ENCODE measurements around the gene SH3BP5.

The SH3BP5 gene

DNA sequence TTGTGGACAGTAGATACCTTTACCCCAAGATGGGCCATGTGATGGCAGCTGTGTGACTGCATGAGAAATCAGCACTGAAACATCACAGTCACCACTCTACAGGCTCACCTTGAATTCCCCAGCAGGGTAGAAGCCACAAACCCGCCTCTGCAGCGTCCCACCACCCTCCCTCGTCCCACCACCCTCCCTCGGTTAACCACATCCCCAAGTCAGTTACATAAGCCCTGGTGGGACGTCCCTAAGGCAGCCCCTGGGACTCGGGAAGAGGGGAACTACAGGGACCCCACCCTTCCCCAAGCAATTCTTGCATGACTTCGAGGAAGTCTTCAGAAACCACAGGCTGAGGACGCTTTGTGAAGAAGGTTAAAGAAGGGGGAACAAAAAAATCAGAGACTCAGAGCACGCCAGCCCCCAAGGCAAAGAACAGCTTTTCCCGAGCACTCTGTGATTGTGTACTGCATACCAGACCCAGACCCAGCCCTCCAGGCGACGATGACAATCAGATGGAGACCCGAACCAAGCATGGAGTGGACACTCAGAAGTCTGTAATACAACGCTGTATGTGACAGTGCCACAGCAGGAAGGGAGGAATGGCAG lies 60.5 kb downstream of the SH3BP5 start:
- Histone ChIP-seq H3K9me3 (ENCODE audit: control insufficient read depth, low read length) (no peaks in the 10 kb centered on the region), H3K27ac (ENCODE audit: low read length, poor library complexity, severe bottlenecking) (no peak overlapping the region), H3K79me1 (replicated peaks; ENCODE audit: low read length, poor library complexity, severe bottlenecking) (peaks cover 7% of the 10 kb centered on the region), H3K4me3 (ENCODE audit: insufficient read depth in 1 of 2, low read depth in 1 of 2, low read length in 2 of 2) (no peak overlapping the region), H3K14ac (ENCODE audit: low read length in 2 of 2) (no peak overlapping the region), H2BK15ac (ENCODE audit: low read depth, poor library complexity, severe bottlenecking) (no peak overlapping the region), H3K9ac (ENCODE audit: low read length) (no peak overlapping the region), H3K23ac (ENCODE audit: low read length in 2 of 2) (no peak overlapping the region), H3K18ac (ENCODE audit: low read depth in 1 of 2, low read length in 2 of 2) (no peak overlapping the region), H2AK5ac (ENCODE audit: low read length, severe bottlenecking) (no peak overlapping the region), H4K8ac (ENCODE audit: low read length) (no peak overlapping the region), H2BK5ac (ENCODE audit: low read depth, low read length, poor library complexity, severe bottlenecking) (no peak overlapping the region), H4K91ac (ENCODE audit: low read length) (no peak overlapping the region), H3K4me2 (ENCODE audit: low read length, poor library complexity, severe bottlenecking) (no peak overlapping the region), H3K4me1 (ENCODE audit: control insufficient read depth, insufficient read depth, low read depth, low read length) (peaks cover 24% of the 10 kb centered on the region), H2AFZ (ENCODE audit: low read depth, low read length) (no peak overlapping the region), H2BK120ac (ENCODE audit: low read depth, low read length) (no peak overlapping the region), H3K27me3 (ENCODE audit: control insufficient read depth in 1 of 2, insufficient read depth in 1 of 2, low read length in 2 of 2) (no peaks in the 10 kb centered on the region), H3K4ac (ENCODE audit: low read depth in 1 of 2, low read length in 2 of 2) (no peak overlapping the region), H2BK12ac (ENCODE audit: low read length in 2 of 2) (no peak overlapping the region), H3K36me3 (ENCODE audit: control insufficient read depth in 1 of 2, insufficient read depth in 2 of 2, low read depth in 1 of 2, low read length in 2 of 2) (peaks cover 0 to 29% of the 10 kb centered on the region in 2 experiments)
- WGBS = 86% methylated on average over 14 of the region's 14 CpGs
- DNase-seq = no peak

DNA sequence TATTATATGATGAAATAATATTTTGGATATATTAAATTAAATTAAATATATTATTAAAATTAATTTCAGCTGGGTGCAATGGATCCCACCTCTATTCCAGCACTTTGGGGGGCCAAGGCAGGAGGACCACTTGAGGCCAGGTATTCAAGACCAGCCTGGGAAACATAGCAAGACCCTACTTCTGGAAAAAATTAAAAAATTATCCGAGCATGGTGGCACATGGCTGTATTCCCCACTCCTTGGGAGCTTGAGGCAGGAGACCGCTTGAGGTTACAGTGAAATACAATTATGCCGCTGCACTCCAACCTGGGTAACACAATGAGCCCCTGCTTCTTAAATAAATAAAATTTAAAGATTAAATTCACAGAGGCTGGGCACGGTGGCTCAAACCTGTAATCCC lies 61.4 kb downstream of the SH3BP5 start:
- no peak overlapping the region for H3K4me2 ChIP-seq (ENCODE audit: low read length, poor library complexity, severe bottlenecking)
- no peak overlapping the region for H2BK12ac ChIP-seq (ENCODE audit: low read length in 2 of 2)
- no peak overlapping the region for H3K4me3 ChIP-seq (ENCODE audit: insufficient read depth in 1 of 2, low read depth in 1 of 2, low read length in 2 of 2)
- no peak overlapping the region for H3K23ac ChIP-seq (ENCODE audit: low read length in 2 of 2)
- H3K4ac ChIP-seq (ENCODE audit: low read depth in 1 of 2, low read length in 2 of 2) = no peak overlapping the region
- peaks cover 11% of the 10 kb centered on the region for H3K79me1 ChIP-seq (replicated peaks; ENCODE audit: low read length, poor library complexity, severe bottlenecking)
- H3K4me1 ChIP-seq (ENCODE audit: control insufficient read depth, insufficient read depth, low read depth, low read length) = peaks cover 20% of the 10 kb centered on the region
- no peak overlapping the region for H3K14ac ChIP-seq (ENCODE audit: low read length in 2 of 2)
- no peak for DNase-seq
- no peaks in the 10 kb centered on the region for H3K27me3 ChIP-seq (ENCODE audit: control insufficient read depth in 1 of 2, insufficient read depth in 1 of 2, low read length in 2 of 2)
- H3K18ac ChIP-seq (ENCODE audit: low read depth in 1 of 2, low read length in 2 of 2) = no peak overlapping the region
- no peak overlapping the region for H2AFZ ChIP-seq (ENCODE audit: low read depth, low read length)
- no peak overlapping the region for H4K8ac ChIP-seq (ENCODE audit: low read length)
- H2AK5ac ChIP-seq (ENCODE audit: low read length, severe bottlenecking) = no peak overlapping the region
- no peak overlapping the region for H2BK120ac ChIP-seq (ENCODE audit: low read depth, low read length)
- H3K9ac ChIP-seq (ENCODE audit: low read length) = no peak overlapping the region
- no peak overlapping the region for H2BK15ac ChIP-seq (ENCODE audit: low read depth, poor library complexity, severe bottlenecking)
- H4K91ac ChIP-seq (ENCODE audit: low read length) = no peak overlapping the region
- peaks cover 0 to 37% of the 10 kb centered on the region in 2 experiments for H3K36me3 ChIP-seq (ENCODE audit: control insufficient read depth in 1 of 2, insufficient read depth in 2 of 2, low read depth in 1 of 2, low read length in 2 of 2)
- H2BK5ac ChIP-seq (ENCODE audit: low read depth, low read length, poor library complexity, severe bottlenecking) = no peak overlapping the region
- H3K9me3 ChIP-seq (ENCODE audit: control insufficient read depth, low read length) = no peaks in the 10 kb centered on the region
- WGBS = 100% methylated on average over 4 of the region's 4 CpGs
- H3K27ac ChIP-seq (ENCODE audit: low read length, poor library complexity, severe bottlenecking) = no peak overlapping the region

DNA sequence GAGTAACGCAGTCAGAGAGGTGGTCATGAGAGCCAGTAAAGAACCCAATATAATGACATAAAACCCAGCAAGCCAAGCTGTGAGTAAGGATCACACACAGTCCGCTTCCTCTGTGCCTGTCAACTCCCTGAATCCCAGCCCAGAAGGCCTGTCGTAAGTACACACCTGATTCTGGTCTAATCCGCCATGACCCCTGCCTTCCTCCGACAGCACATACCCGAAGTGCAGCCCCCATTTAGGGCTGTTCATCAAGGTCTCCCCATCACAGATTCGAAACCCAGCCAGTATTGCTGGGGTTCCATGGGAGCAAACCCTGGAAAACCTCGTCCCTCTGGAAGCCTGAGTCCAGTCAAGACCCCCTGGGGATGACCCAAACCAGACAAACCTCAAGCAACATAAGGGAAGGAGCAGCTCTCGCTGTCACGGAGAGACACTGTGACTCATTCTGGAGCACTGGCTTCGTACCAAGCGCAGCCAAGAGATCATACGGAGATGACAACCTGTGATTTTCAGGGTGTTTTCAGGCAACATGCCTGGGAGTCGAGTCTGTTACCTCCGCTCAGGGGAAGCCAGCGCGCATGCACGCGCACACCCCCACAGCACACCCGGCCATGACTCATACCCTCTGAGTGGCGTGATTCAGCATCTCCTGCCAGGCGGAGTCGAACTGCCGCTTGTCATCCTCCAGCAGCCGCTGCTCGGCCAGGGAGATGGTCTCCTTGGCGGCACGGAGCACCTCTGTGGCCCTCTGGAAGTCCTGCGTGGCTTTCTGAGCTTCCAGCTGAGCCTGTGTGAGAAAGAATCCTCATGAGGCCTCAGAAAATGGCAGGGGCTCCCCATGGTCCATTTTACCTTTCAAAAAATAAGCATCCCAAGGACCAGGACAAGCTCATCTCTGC lies 63.0 kb downstream of the SH3BP5 start:
- peak overlapping the region; percentile 74 to 99 for H3K18ac ChIP-seq (ENCODE audit: low read depth in 1 of 2, low read length in 2 of 2)
- peak overlapping the region; percentile 89 for H3K9ac ChIP-seq (ENCODE audit: low read length)
- peak overlapping the region; percentile 49 to 93 for H3K4ac ChIP-seq (ENCODE audit: low read depth in 1 of 2, low read length in 2 of 2)
- H2BK12ac ChIP-seq (ENCODE audit: low read length in 2 of 2) = peak overlapping the region; percentile 41 to 97
- peaks cover 0 to 48% of the 10 kb centered on the region in 2 experiments for H3K36me3 ChIP-seq (ENCODE audit: control insufficient read depth in 1 of 2, insufficient read depth in 2 of 2, low read depth in 1 of 2, low read length in 2 of 2)
- peak overlapping the region; percentile 2 for H2BK5ac ChIP-seq (ENCODE audit: low read depth, low read length, poor library complexity, severe bottlenecking)
- H3K27ac ChIP-seq (ENCODE audit: low read length, poor library complexity, severe bottlenecking) = peak overlapping the region; percentile 82
- H4K91ac ChIP-seq (ENCODE audit: low read length) = peak overlapping the region; percentile 72
- peak overlapping the region; percentile 55 for H3K4me2 ChIP-seq (ENCODE audit: low read length, poor library complexity, severe bottlenecking)
- H3K27me3 ChIP-seq (ENCODE audit: control insufficient read depth in 1 of 2, insufficient read depth in 1 of 2, low read length in 2 of 2) = no peaks in the 10 kb centered on the region
- peak overlapping the region; percentile 79 for H2AFZ ChIP-seq (ENCODE audit: low read depth, low read length)
- peak overlapping the region; percentile 45 for H2BK15ac ChIP-seq (ENCODE audit: low read depth, poor library complexity, severe bottlenecking)
- peak overlapping the region; percentile 39 for H2BK120ac ChIP-seq (ENCODE audit: low read depth, low read length)
- peak overlapping the region in 1 of 2 experiments; percentile 54 for H3K4me3 ChIP-seq (ENCODE audit: insufficient read depth in 1 of 2, low read depth in 1 of 2, low read length in 2 of 2)
- peak overlapping the region in 1 of 2 experiments; percentile 70 for H3K23ac ChIP-seq (ENCODE audit: low read length in 2 of 2)
- 25% methylated on average over 29 of the region's 29 CpGs for WGBS
- H3K14ac ChIP-seq (ENCODE audit: low read length in 2 of 2) = no peak overlapping the region
- peak; percentile 96 for DNase-seq
- H3K79me1 ChIP-seq (replicated peaks; ENCODE audit: low read length, poor library complexity, severe bottlenecking) = peaks cover 8% of the 10 kb centered on the region
- H3K9me3 ChIP-seq (ENCODE audit: control insufficient read depth, low read length) = no peaks in the 10 kb centered on the region
- peaks cover 17% of the 10 kb centered on the region for H3K4me1 ChIP-seq (ENCODE audit: control insufficient read depth, insufficient read depth, low read depth, low read length)
- peak overlapping the region; percentile 84 for H4K8ac ChIP-seq (ENCODE audit: low read length)
- H2AK5ac ChIP-seq (ENCODE audit: low read length, severe bottlenecking) = peak overlapping the region; percentile 93

DNA sequence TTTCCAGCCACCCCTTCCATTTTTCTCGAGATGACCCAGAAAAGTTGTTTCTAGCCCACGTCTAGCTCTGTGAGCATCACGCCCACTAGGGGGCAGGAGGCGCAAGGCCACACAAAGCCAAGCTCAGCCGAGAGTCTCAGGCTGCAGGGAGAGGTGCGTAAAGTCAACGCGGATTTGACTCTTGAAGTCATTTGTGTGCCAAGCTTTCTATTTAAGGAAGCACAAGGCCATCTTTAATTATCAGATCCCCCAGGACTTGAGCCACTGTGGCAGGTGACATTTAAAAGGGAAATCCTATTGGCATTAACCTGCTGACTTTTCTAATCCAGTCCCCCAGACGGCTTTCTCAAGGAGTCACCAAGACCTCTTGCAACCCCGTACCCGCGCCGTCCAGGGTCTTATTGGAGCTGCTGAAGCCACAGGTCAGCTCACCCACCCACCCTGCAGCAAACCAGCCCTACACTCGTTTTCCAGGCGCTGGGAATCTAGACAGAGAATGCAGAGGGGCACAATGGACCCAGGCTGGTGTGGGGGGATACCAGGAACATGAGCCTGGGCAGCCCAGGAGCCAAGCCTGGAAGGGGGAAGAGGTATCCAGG lies 64.3 kb downstream of the SH3BP5 start:
- Histone ChIP-seq H4K91ac (ENCODE audit: low read length) (peak overlapping the region; percentile 55), H2BK12ac (ENCODE audit: low read length in 2 of 2) (peak overlapping the region; percentile 15 to 60)

More for the DNA sequence above, 64.3 kb downstream of the SH3BP5 start:
- DNase-seq = peak; percentile 87
- Histone ChIP-seq H3K14ac (ENCODE audit: low read length in 2 of 2) (no peak overlapping the region), H3K9ac (ENCODE audit: low read length) (peak overlapping the region; percentile 89), H3K27ac (ENCODE audit: low read length, poor library complexity, severe bottlenecking) (no peak overlapping the region), H4K8ac (ENCODE audit: low read length) (peak overlapping the region; percentile 53), H2BK15ac (ENCODE audit: low read depth, poor library complexity, severe bottlenecking) (no peak overlapping the region), H2BK120ac (ENCODE audit: low read depth, low read length) (no peak overlapping the region), H3K4ac (ENCODE audit: low read depth in 1 of 2, low read length in 2 of 2) (peak overlapping the region; percentile 27 to 37), H3K36me3 (ENCODE audit: control insufficient read depth in 1 of 2, insufficient read depth in 2 of 2, low read depth in 1 of 2, low read length in 2 of 2) (peaks cover 0 to 42% of the 10 kb centered on the region in 2 experiments), H2AFZ (ENCODE audit: low read depth, low read length) (no peak overlapping the region), H3K4me3 (ENCODE audit: insufficient read depth in 1 of 2, low read depth in 1 of 2, low read length in 2 of 2) (no peak overlapping the region), H3K9me3 (ENCODE audit: control insufficient read depth, low read length) (no peaks in the 10 kb centered on the region), H2AK5ac (ENCODE audit: low read length, severe bottlenecking) (peak overlapping the region; percentile 53), H3K79me1 (replicated peaks; ENCODE audit: low read length, poor library complexity, severe bottlenecking) (peaks cover 8% of the 10 kb centered on the region), H2BK5ac (ENCODE audit: low read depth, low read length, poor library complexity, severe bottlenecking) (no peak overlapping the region), H3K27me3 (ENCODE audit: control insufficient read depth in 1 of 2, insufficient read depth in 1 of 2, low read length in 2 of 2) (no peaks in the 10 kb centered on the region), H3K18ac (ENCODE audit: low read depth in 1 of 2, low read length in 2 of 2) (peak overlapping the region; percentile 29 to 56), H3K4me2 (ENCODE audit: low read length, poor library complexity, severe bottlenecking) (no peak overlapping the region), H3K23ac (ENCODE audit: low read length in 2 of 2) (peak overlapping the region in 1 of 2 experiments; percentile 23), H3K4me1 (ENCODE audit: control insufficient read depth, insufficient read depth, low read depth, low read length) (peaks cover 17% of the 10 kb centered on the region)
- 38% methylated on average over 15 of the region's 15 CpGs for WGBS

Data from mesenchymal stem cell (in vitro differentiated cells and primary cell).